ENCODE results near the gene ULK4.
"Not testable (repeated sequence)": the region's sequence is repeated elsewhere in the genome, so short reads cannot be mapped to it uniquely, and the experiment has no call there.

Gene ULK4

DNA sequence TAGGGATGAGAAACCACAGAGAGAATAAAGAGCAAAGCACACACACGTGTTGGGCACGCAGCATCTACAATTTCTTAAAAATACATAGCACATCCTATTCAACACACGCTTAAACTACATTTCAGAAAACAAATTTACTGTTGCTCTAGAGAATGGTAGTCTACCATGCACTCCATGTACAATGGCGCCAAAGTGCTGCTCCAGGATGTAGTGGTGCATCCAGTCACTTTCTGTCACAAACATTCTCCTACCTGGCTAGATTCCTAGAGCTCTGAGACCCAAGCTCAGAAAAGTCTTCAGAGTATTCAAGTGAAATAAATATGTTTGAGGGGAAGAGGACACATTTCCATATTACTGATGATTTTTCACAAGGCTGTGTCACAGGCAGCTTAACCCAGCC is 388.3 kb downstream of the ULK4 start:
- Histone ChIP-seq H2AFZ (ENCODE audit: low read depth, low read length) (no peak overlapping the region), H3K27me3 (ENCODE audit: insufficient read depth, low read length) (no peaks in the 10 kb centered on the region), H3K9me3 (ENCODE audit: low read length) (no peaks in the 10 kb centered on the region), H3K4me3 (ENCODE audit: low read length) (no peak overlapping the region), H3K36me3 (ENCODE audit: insufficient read depth, low read length) (no peaks in the 10 kb centered on the region), H3K4me1 (ENCODE audit: insufficient read depth, low read length) (no peaks in the 10 kb centered on the region)

DNA sequence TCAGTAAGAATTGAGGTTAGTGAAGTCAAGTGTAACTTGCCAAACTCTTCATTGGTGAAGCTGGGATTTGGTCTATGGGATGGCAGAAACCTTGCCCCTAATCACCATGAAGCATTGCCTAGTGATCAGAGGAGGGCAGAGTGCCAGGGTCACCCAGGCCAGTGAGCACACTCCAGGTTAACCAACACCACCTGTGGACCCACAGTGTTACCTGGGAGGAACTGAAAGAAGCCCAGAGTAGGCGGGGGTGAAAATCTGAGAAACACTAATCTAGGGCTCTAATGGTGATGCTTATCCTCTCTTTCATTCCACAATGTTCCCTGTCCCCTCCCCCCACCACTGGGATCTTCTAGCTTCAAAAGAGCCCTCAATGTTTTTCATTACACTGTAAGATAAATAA is 389.8 kb downstream of the ULK4 start:
- H3K36me3 ChIP-seq (ENCODE audit: insufficient read depth, low read length) = no peaks in the 10 kb centered on the region
- no peaks in the 10 kb centered on the region for H3K27me3 ChIP-seq (ENCODE audit: insufficient read depth, low read length)
- H3K4me1 ChIP-seq (ENCODE audit: insufficient read depth, low read length) = no peaks in the 10 kb centered on the region
- no peaks in the 10 kb centered on the region for H3K9me3 ChIP-seq (ENCODE audit: low read length)
- no peak overlapping the region for H2AFZ ChIP-seq (ENCODE audit: low read depth, low read length)
- no peak overlapping the region for H3K4me3 ChIP-seq (ENCODE audit: low read length)

DNA sequence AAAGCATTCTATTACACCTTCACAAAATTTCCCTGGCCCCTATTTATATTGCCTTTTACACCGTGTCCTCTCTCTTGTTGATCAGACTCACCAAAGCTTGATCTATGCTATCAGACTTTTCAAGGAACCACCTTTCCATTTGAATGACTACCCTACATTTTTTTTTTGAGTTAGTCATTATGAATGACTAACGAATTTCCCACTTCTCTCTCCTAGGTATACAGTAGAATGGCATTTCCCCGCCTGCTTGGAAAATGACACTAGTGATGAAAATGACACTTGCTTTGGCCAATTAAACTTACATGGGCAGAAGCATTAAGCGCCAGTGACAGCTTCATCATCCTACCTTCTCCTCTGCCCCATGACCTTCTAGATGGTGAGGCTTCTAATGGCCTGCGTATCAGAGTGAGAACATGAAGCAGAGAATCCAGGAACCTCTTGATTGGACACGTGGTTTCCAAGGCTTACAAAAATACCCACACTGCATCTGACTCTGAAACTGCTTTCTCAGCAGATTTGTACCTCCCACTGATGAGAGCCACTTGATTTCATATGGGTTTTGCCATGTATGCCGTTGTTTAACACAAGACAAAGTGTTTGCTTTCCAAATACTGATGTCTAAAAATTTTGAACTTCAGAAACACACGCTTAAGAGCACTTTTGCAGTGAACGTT is 392.1 kb downstream of the ULK4 start:
- H3K36me3 ChIP-seq (ENCODE audit: insufficient read depth, low read length) = no peaks in the 10 kb centered on the region
- no peak overlapping the region for H2AFZ ChIP-seq (ENCODE audit: low read depth, low read length)
- no peaks in the 10 kb centered on the region for H3K9me3 ChIP-seq (ENCODE audit: low read length)
- no peak overlapping the region for H3K4me3 ChIP-seq (ENCODE audit: low read length)
- H3K27me3 ChIP-seq (ENCODE audit: insufficient read depth, low read length) = no peaks in the 10 kb centered on the region
- no peaks in the 10 kb centered on the region for H3K4me1 ChIP-seq (ENCODE audit: insufficient read depth, low read length)

DNA sequence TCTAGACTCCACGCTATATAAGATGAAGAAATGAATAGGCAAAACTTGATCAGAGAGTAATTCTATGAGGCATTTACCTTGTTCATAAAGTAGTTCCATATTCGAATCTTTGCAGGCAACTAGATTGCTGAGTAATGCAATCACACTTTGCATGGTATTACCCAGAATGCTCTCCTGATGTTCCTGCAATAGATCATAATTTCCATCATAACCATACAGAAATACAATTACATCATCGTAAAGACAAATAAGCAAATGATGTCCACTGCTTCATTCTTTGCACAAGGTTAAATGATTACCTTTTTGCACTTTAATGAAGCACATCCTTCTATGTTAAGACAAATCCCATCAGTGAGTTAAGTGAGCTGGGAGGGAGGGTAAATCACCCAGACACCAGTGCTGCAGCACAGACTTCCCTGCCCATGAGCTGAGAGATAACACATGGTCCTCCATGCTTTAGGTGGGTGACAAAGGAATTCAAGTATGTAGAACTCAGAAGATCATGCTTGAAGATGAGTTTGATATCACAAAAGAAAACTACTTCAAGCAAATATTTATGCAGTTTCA is 395.9 kb downstream of the ULK4 start:
- Histone ChIP-seq H3K27me3 (ENCODE audit: insufficient read depth, low read length) (no peaks in the 10 kb centered on the region), H3K9me3 (ENCODE audit: low read length) (no peaks in the 10 kb centered on the region), H3K36me3 (ENCODE audit: insufficient read depth, low read length) (no peaks in the 10 kb centered on the region), H2AFZ (ENCODE audit: low read depth, low read length) (no peak overlapping the region), H3K4me1 (ENCODE audit: insufficient read depth, low read length) (no peaks in the 10 kb centered on the region), H3K4me3 (ENCODE audit: low read length) (no peak overlapping the region)

DNA sequence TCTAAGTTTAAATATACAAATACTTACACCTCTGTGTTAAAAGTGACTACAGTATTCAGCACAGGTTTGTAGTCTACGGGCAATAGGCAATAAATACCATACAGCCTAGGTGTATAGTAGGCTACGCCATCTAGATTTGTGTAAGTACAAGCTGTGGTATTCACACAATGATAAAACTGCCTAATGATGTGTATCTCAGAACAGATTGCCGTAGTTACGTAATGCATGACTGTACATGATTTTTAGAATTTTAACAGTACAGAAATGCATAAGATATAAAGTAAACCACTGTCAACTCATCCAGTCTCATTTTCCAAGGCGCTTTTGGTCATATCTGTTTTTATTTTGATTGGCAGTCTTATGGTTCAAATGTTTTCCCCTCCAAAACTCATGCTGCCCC is 396.9 kb downstream of the ULK4 start:
- Histone ChIP-seq H3K9me3 (ENCODE audit: low read length) (no peaks in the 10 kb centered on the region), H2AFZ (ENCODE audit: low read depth, low read length) (no peak overlapping the region), H3K36me3 (ENCODE audit: insufficient read depth, low read length) (no peaks in the 10 kb centered on the region), H3K27me3 (ENCODE audit: insufficient read depth, low read length) (no peaks in the 10 kb centered on the region), H3K4me3 (ENCODE audit: low read length) (no peak overlapping the region), H3K4me1 (ENCODE audit: insufficient read depth, low read length) (no peaks in the 10 kb centered on the region)

DNA sequence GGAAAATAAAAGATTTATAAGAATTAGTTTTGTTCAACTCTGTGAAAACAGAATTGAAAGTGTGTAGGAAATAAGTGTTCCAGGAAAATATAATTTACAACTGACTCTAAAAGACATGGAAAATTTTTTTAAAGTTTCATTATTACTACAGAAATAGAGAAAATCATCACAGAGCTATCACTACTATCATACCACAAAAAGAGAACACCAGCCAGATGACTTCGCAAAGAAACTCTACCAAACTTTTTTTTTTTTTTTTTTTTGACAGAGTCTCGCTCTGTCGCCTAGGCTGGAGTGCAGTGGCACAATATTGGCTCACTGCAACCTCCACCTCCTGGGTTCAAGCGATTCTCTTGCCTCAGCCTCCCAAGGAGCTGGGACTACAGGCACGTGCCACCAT is 405.7 kb downstream of the ULK4 start:
- not testable (repeated sequence) for H3K4me1 ChIP-seq (ENCODE audit: insufficient read depth, low read length); H3K9me3 ChIP-seq (ENCODE audit: low read length); H2AFZ ChIP-seq (ENCODE audit: low read depth, low read length); H3K4me3 ChIP-seq (ENCODE audit: low read length); H3K27me3 ChIP-seq (ENCODE audit: insufficient read depth, low read length); H3K36me3 ChIP-seq (ENCODE audit: insufficient read depth, low read length)

DNA sequence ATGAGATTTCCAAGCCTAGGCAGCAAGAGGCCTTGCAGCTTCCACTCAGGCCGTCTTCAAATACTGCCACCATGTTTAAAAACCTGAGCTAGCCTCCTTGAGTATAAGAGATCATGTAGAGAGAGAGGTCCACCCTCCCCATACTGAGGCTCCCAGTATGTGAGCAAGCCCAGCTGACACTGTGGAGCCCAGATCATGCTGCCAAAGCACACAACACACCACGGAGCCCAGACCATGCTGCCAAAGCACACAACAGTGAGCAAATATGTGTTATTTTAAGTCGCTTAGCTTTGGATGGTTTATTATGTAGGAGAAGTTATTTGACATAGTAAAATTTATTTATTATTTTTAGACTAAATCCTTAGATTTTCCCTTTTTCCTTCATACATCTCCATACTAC is 428.9 kb downstream of the ULK4 start:
- Histone ChIP-seq H3K36me3 (ENCODE audit: insufficient read depth, low read length) (no peaks in the 10 kb centered on the region), H2AFZ (ENCODE audit: low read depth, low read length) (no peak overlapping the region), H3K9me3 (ENCODE audit: low read length) (no peaks in the 10 kb centered on the region), H3K4me3 (ENCODE audit: low read length) (no peak overlapping the region), H3K27me3 (ENCODE audit: insufficient read depth, low read length) (no peaks in the 10 kb centered on the region), H3K4me1 (ENCODE audit: insufficient read depth, low read length) (no peaks in the 10 kb centered on the region)

DNA sequence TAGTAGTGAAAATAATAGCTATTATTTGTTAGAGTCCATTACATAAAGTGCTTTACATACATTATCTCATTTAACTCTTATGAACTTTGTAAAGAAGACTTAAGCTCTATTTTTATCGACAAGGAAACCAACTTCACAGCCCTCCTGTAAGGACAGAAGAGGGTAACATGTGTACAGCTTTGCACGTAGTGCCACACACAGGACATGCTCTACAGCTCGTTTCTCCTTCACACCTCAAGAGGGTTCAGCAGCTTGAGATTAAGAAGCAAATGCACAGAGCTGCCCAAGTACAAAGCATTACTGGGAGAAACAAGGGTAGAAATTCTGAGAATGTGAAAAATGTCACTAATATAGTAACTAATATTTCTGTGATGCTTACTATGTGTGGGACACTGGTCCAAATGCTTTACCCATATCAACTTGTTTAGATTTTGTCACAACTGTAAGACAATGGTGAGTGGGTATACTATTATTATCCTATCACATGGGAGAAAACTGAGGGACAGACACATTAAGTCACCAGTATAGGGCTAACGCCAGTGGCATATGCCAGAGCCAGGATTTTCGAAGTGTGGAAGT is 434.8 kb downstream of the ULK4 start:
- H3K4me3 ChIP-seq (ENCODE audit: low read length) = no peak overlapping the region
- H3K27me3 ChIP-seq (ENCODE audit: insufficient read depth, low read length) = no peaks in the 10 kb centered on the region
- no peaks in the 10 kb centered on the region for H3K9me3 ChIP-seq (ENCODE audit: low read length)
- no peaks in the 10 kb centered on the region for H3K4me1 ChIP-seq (ENCODE audit: insufficient read depth, low read length)
- H2AFZ ChIP-seq (ENCODE audit: low read depth, low read length) = no peak overlapping the region
- H3K36me3 ChIP-seq (ENCODE audit: insufficient read depth, low read length) = no peaks in the 10 kb centered on the region

DNA sequence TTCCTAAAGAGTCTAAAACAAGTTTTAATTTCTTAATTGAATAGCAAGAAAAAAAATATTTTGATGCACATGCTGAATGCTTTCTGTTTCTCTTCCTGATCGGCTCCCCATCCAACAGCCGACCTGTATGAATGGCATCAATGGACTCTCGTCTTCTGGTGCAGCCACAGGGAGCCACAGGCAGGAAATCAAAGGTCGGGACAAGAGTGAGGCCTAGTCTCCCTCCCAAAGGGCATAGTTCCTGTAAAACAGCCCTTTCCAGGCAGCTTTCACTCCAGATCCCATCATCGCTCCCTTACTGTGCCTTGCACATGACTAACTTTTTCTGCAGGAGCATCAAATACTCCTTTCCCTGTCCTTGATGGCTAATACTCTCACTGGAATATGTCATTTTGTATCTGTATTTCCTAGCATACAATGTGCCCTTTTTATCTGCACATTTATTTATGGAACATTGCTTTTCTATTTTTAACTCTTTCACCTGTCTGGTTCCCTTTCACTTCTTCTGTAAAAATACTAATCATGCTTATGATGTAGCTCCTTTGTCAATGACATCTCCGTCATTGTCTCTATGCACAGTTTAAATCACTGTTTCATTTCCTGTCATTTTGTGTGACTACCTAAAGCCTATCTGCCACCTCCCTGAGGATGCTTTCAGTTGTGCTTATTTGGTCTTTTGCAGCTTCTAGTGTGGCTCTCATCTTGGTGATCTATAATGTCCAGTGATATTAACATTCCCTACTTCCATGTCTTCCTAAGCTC is 436.4 kb downstream of the ULK4 start:
- no peak overlapping the region for H2AFZ ChIP-seq (ENCODE audit: low read depth, low read length)
- H3K9me3 ChIP-seq (ENCODE audit: low read length) = no peaks in the 10 kb centered on the region
- no peak overlapping the region for H3K4me3 ChIP-seq (ENCODE audit: low read length)
- H3K27me3 ChIP-seq (ENCODE audit: insufficient read depth, low read length) = no peaks in the 10 kb centered on the region
- H3K36me3 ChIP-seq (ENCODE audit: insufficient read depth, low read length) = no peaks in the 10 kb centered on the region
- H3K4me1 ChIP-seq (ENCODE audit: insufficient read depth, low read length) = no peaks in the 10 kb centered on the region

DNA sequence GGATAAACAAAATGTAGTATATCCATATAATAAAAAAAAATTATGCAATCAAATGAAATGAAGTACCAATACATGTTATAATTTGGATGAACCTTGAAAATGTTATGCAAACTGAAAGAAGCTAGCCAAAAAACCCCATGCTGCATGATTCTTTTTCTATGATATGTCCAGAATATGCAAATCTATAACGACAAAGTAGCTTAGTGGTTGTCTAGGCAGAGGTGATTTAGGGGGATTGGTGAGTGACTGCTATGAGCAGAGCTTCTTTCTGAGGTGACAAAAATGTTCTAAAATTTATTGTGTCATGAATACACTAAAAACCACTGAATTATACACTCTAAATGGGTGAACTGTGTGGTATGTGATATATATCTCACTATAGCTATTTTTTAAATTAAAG is 438.0 kb downstream of the ULK4 start:
- Histone ChIP-seq H3K9me3 (ENCODE audit: low read length) (no peaks in the 10 kb centered on the region), H2AFZ (ENCODE audit: low read depth, low read length) (no peak overlapping the region), H3K27me3 (ENCODE audit: insufficient read depth, low read length) (no peaks in the 10 kb centered on the region), H3K4me1 (ENCODE audit: insufficient read depth, low read length) (peaks cover 3% of the 10 kb centered on the region), H3K4me3 (ENCODE audit: low read length) (no peak overlapping the region), H3K36me3 (ENCODE audit: insufficient read depth, low read length) (no peaks in the 10 kb centered on the region)

DNA sequence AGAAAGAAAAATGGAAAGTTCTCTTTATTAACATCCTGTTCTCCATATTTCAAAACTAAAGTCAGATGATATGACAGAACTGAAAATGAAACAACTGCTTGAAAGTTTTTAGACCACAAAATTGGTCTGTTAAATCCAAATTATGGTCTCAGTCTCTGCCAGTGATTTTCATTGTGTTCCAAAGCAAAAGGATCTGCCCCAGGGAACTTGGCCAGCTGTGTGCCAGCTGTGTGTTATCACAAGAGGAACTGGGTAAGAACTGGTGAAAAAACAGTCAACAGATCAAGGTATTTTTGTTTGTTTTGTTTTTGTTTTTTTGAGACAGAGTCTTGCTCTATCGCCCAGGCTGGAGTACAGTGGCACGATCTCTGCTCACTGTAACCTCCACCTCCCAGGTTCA is 439.3 kb downstream of the ULK4 start:
- no peaks in the 10 kb centered on the region for H3K36me3 ChIP-seq (ENCODE audit: insufficient read depth, low read length)
- H2AFZ ChIP-seq (ENCODE audit: low read depth, low read length) = no peak overlapping the region
- H3K4me3 ChIP-seq (ENCODE audit: low read length) = no peak overlapping the region
- no peaks in the 10 kb centered on the region for H3K9me3 ChIP-seq (ENCODE audit: low read length)
- H3K27me3 ChIP-seq (ENCODE audit: insufficient read depth, low read length) = no peaks in the 10 kb centered on the region
- H3K4me1 ChIP-seq (ENCODE audit: insufficient read depth, low read length) = peaks cover 8% of the 10 kb centered on the region

DNA sequence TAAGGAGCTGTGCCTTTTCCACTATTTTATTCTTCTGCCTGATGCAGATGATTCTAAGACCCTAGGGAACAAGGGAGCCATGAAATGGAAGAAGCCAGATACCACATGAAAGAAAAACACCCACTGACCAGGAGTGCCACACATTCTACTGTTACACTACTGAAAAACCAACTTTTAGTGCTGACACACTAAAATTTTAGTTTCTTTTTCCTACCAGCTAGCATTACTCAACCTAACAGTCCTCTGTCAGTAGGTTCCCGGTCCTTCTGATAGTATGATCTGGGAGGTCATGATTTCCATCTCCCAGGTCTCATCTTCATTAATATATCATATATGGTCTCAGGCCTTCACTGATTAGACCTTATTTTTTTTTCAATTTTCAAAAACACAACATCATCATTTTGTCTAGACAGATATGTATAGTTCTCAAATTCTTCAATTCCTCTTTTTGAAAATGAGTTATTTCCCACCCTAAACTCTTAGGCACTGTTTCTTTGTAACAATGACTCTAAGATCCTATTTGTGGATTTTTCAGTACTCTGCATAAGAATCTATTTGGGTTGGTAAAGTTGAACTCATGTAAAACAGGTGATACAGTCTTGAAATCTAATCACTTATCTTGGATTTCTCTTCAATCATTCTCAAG is 440.8 kb downstream of the ULK4 start:
- H3K4me3 ChIP-seq (ENCODE audit: low read length) = no peak overlapping the region
- no peaks in the 10 kb centered on the region for H3K36me3 ChIP-seq (ENCODE audit: insufficient read depth, low read length)
- H3K27me3 ChIP-seq (ENCODE audit: insufficient read depth, low read length) = no peaks in the 10 kb centered on the region
- peaks cover 8% of the 10 kb centered on the region for H3K4me1 ChIP-seq (ENCODE audit: insufficient read depth, low read length)
- no peaks in the 10 kb centered on the region for H3K9me3 ChIP-seq (ENCODE audit: low read length)
- H2AFZ ChIP-seq (ENCODE audit: low read depth, low read length) = no peak overlapping the region

DNA sequence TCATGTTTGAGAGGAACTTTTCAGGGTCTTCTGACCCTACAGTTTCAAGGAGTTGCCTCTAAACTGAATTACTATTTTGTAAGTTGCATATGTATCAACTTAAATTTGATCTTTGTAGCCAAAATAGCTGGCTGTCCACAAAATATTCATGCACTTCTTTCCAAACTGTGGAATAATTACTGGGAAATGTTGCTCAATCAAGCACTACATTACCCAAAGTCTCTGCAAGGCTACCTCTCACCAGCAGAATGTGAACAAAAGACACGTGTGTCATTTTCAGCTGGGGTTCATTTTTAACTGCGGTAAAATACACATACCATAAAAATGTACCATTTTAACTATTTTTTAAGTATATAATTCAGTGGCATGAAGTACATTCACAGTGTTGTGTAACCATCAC is 442.2 kb downstream of the ULK4 start:
- Histone ChIP-seq H3K27me3 (ENCODE audit: insufficient read depth, low read length) (no peaks in the 10 kb centered on the region), H3K4me1 (ENCODE audit: insufficient read depth, low read length) (peaks cover 8% of the 10 kb centered on the region), H3K36me3 (ENCODE audit: insufficient read depth, low read length) (no peaks in the 10 kb centered on the region), H2AFZ (ENCODE audit: low read depth, low read length) (no peak overlapping the region), H3K9me3 (ENCODE audit: low read length) (no peaks in the 10 kb centered on the region), H3K4me3 (ENCODE audit: low read length) (no peak overlapping the region)
